ENCODE results near the gene OVOL2. TPM values are rescaled to one million over a fixed set of nuclear protein-coding genes. Genes with fewer than 3 reads are reported as not detected.

OVOL2 gene
- total and polyA plus RNA-seq, 10 of the 15 experiments (the other 5 are each of a cell fraction or from before 2014, with no cell fraction given) = not detected

- Histone ChIP-seq H3K79me2 (ENCODE audit: control insufficient read depth, insufficient read depth, low read length) (no peaks in the 10 kb centered on the region), H3K9ac (ENCODE audit: control insufficient read depth, insufficient read depth, low read length) (no peak overlapping the region), H3K36me3 (ENCODE audit: control insufficient read depth in 2 of 2, insufficient read depth in 2 of 2, low read length in 1 of 2) (no peaks in the 10 kb centered on the region), H3K4me1 (ENCODE audit: control insufficient read depth, insufficient read depth, low read length) (no peaks in the 10 kb centered on the region), H4K20me1 (ENCODE audit: control insufficient read depth, insufficient read depth) (no peaks in the 10 kb centered on the region), H3K9me3 (replicated peaks; ENCODE audit: control insufficient read depth, insufficient read depth, low read length) (no peaks in the 10 kb centered on the region), H3K27ac (ENCODE audit: control insufficient read depth, insufficient read depth) (no peak overlapping the region), H3K4me3 (no peak overlapping the region), H2AFZ (ENCODE audit: control insufficient read depth, low read depth, low read length) (no peak overlapping the region), H3K4me2 (ENCODE audit: control insufficient read depth, insufficient read depth) (no peak overlapping the region), H3K27me3 (replicated peaks in 1 of 2; ENCODE audit: control insufficient read depth in 2 of 2, insufficient read depth in 2 of 2, low read length in 1 of 2) (peaks cover 0 to 1% of the 10 kb centered on the region in 2 experiments; a peak in 3 of 4 replicates)
- ChIA-PET SMC1A (ENCODE audit: uncharacterized antibody, unreplicated experiment) (interaction anchor here (1.4 kb wide), 1 partner anchor 9 kb away, joined by 3 read pairs; no protein-coding TSS in a partner anchor), RAD21 (ENCODE audit: unreplicated experiment) (interaction anchor here (0.7 kb wide), 1 partner anchor 82 kb away, joined by 3 read pairs; no protein-coding TSS in a partner anchor), CTCF (no interaction called here), POLR2A (interaction anchor here (1.0 kb wide), 1 partner anchor 9 kb away, joined by 3 read pairs; no protein-coding TSS in a partner anchor)
- FAIRE-seq (no peak), DNase-seq (ENCODE audit: low read depth, low spot score) (no peak), ATAC-seq (no peak)
- WGBS (ENCODE audit: insufficient coverage, insufficient replicate concordance, low lambda C conversion rate, missing lambda C conversion rate) = 19% methylated on average over 5 of the region's 5 CpGs
- intact Hi-C loops (cut with micrococcal nuclease; ENCODE audit: unreplicated experiment) = no loop called here
- in situ Hi-C loops (cut with MboI) = no loop called here
- BruUV-seq (replicated peaks) = no TSS peak
- no peak for TF ChIP-seq CHD4 (IDR thresholded peaks at IDR 0.05)
- TF ChIP-seq ZZZ3 (IDR thresholded peaks at IDR 0.05; ENCODE audit: control insufficient read depth, insufficient read length, low read depth) = no peak
- no peak for TF ChIP-seq CREM (IDR thresholded peaks at IDR 0.05; ENCODE audit: low read depth)
- TF ChIP-seq E2F8 (IDR thresholded peaks at IDR 0.05; ENCODE audit: low read depth, partially characterized antibody) = no peak
- no peak for TF ChIP-seq CUX1 (IDR thresholded peaks at IDR 0.05; ENCODE audit: insufficient replicate concordance, low read depth, low read length)
- TF ChIP-seq RELA (IDR thresholded peaks at IDR 0.05; ENCODE audit: borderline replicate concordance, partially characterized antibody) = no peak
- TF ChIP-seq RAD21 (IDR thresholded peaks at IDR 0.05; ENCODE audit: insufficient read depth, low read depth, low read length) = no peak
- no peak for TF ChIP-seq MAX (IDR thresholded peaks at IDR 0.05; ENCODE audit: low read depth, low read length)
- TF ChIP-seq SREBF2 (IDR thresholded peaks at IDR 0.05; ENCODE audit: low read length) = no peak
- no peak for TF ChIP-seq RBBP5 (conservative IDR thresholded peaks at IDR 0.05)
- no peak for TF ChIP-seq IRF3 (IDR thresholded peaks at IDR 0.05)
- no peak for TF ChIP-seq ETV6 (conservative IDR thresholded peaks at IDR 0.05 in 1 of 2, IDR thresholded peaks at IDR 0.05 in 1 of 2; ENCODE audit: borderline replicate concordance in 1 of 2, low read depth in 1 of 2)
Observed at GRCh38 chr20:18039063-18039462, 18.7 kb downstream of the OVOL2 start.
